Stomach smooth muscle (tissue), 2 donors: ENCODE data around the gene GNAT1.

ENCODE experiments used
- H3K27ac ChIP-seq: one replicate; pipeline ENCODE4 v1.7.0; 2013; ENCODE audit warnings: mild to moderate bottlenecking, low read length, inconsistent platforms
- H3K27me3 ChIP-seq, 2 donors: one replicate each; pipeline ENCODE4 v1.7.0; 2013; ENCODE audit warnings: low read length in 2 of 2; ENCODE audit not compliant: insufficient read depth in 2 of 2, control insufficient read depth in 1 of 2
- H3K36me3 ChIP-seq, 2 donors: one replicate each; pipeline ENCODE4 v1.7.0; 2013; ENCODE audit warnings: low read length in 2 of 2; ENCODE audit not compliant: control insufficient read depth in 2 of 2, insufficient read depth in 2 of 2
- H3K4me1 ChIP-seq: one replicate; pipeline ENCODE4 v1.7.0; 2013; ENCODE audit warnings: low read length; ENCODE audit not compliant: control insufficient read depth, insufficient read depth
- H3K4me3 ChIP-seq, 2 donors: one replicate each; pipeline ENCODE4 v1.7.0; 2013; ENCODE audit warnings: low read length in 2 of 2
- H3K9ac ChIP-seq, 2 donors: one replicate each; pipeline ENCODE4 v1.7.0; 2013; ENCODE audit warnings: low read length in 2 of 2, mild to moderate bottlenecking in 1 of 2
- H3K9me3 ChIP-seq, 2 donors: one replicate each; pipeline ENCODE4 v1.7.0; 2013; ENCODE audit warnings: low read length in 2 of 2; ENCODE audit not compliant: control insufficient read depth in 2 of 2
- donor health status: healthy.
- donor health status: Pancreatic carcinoma.

Gene GNAT1

DNA sequence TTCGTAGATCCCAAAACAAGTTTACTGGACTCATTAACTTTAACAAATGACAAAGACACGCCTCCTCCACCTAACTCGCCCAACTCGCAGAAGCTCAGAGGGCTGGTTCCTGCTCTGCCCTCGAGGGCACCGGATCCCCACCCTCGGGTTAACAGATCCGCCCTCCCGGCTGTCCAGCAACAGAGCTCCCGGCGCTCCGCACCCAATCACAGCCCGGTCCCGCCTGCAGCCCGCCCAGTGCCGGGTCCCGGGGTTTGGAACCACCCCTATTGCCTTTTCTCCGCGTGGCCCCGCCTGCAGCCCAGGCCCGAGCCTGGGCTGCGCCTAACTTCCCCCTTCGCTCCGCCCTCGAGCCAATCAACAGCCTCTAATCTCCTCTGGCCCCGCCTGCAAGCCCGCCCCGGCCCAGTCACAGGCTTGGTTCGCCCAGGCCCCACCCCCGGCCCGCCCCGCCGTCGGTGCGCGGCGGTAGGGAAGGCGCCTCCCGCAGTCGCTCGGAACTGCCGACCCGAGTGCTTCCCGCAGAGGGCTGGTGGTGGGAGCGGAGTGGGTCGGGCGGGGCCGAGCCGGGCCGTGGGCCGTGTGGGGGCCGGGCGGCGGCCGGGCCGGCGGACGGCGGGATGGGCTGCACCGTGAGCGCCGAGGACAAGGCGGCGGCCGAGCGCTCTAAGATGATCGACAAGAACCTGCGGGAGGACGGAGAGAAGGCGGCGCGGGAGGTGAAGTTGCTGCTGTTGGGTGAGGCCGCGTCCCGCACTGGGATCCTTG lies 44.5 kb downstream of the GNAT1 start, which contains the start of gene GNAI2:
GNAI2 (plus strand) TSS at position 489 of the 768 bp plus-strand sequence; CDS start at position 621, 132 bp downstream.
- Histone ChIP-seq H3K27me3 (no peaks in the 10 kb centered on the region), H3K9ac (peak within 1 kb of the TSS; percentile 81 to 94), H3K27ac (peak within 1 kb of the TSS; percentile 86), H3K4me1 (peaks cover 49% of the 10 kb centered on the region), H3K9me3 (no peaks in the 10 kb centered on the region), H3K4me3 (peak within 1 kb of the TSS; percentile 88 to 95), H3K36me3 (peaks cover 0 to 8% of the 10 kb centered on the region in 2 donors)

DNA sequence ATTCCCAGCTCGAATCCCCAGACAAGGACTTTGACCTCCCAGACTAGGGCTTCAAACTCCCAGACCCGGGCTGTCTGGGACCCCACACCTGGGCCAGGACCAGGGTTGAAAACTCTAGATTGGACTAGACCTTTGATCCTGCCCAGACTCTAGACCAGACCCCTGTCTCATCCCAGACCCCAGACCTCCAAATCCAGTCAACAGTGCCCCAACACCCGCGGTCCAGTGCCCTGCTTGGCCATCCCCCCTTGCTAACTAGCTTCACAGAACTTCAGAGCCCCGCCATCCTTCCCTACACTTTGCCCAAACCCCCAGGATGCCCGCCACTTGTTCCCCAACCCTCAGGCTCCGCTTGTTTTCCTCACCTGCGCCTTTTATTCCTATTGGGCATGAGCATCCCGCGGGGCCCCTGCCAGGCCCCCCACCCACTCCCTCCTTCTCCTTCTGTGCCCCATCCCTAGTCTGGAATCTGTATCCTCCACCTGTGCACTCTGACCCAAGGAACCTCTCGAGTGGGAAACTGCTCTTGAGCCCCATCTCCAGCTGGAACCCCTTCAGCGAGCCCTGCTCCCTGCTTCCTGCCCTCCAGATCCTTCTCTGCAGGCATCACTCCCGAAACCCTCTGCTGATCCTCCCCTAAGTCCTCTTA lies 45.2 kb downstream of the GNAT1 start:
- Histone ChIP-seq H3K9me3 (no peaks in the 10 kb centered on the region), H3K27ac (peak overlapping the region; percentile 86), H3K4me3 (peak overlapping the region; percentile 88 to 95), H3K36me3 (peaks cover 0 to 8% of the 10 kb centered on the region in 2 donors), H3K27me3 (no peaks in the 10 kb centered on the region), H3K9ac (peak overlapping the region; percentile 81 to 94), H3K4me1 (peaks cover 56% of the 10 kb centered on the region)

DNA sequence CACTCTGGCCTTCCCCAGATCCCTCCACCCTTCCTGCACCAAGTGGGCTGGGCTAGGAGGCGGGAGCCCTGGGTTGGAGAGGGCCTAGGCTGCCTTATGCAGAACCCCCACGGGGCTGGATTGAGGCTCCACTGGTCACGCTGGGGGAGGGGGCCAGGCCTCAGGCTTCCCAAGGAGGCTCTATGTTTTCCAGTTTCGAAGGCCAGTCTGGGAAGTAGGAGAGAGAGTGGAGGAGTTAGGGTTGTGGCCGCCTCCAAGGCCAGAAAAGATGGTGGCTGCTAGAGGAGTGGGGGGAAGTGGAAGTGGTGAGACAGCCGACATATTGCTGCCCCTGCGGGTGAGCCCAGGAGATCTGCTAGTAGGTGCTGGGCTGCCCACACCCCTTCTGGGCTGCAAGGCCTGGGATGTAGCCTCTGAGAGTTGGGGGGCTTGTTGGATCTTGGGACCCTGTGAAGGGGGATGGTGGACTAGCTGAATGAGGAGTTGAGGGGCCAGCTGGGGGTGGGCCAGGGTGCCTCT lies 45.8 kb downstream of the GNAT1 start:
- Histone ChIP-seq H3K4me3 (peak overlapping the region; percentile 88 to 95), H3K4me1 (peaks cover 62% of the 10 kb centered on the region), H3K36me3 (peaks cover 0 to 8% of the 10 kb centered on the region in 2 donors), H3K9ac (peak overlapping the region; percentile 81 to 94), H3K9me3 (no peaks in the 10 kb centered on the region), H3K27me3 (no peaks in the 10 kb centered on the region), H3K27ac (peak overlapping the region; percentile 86)

DNA sequence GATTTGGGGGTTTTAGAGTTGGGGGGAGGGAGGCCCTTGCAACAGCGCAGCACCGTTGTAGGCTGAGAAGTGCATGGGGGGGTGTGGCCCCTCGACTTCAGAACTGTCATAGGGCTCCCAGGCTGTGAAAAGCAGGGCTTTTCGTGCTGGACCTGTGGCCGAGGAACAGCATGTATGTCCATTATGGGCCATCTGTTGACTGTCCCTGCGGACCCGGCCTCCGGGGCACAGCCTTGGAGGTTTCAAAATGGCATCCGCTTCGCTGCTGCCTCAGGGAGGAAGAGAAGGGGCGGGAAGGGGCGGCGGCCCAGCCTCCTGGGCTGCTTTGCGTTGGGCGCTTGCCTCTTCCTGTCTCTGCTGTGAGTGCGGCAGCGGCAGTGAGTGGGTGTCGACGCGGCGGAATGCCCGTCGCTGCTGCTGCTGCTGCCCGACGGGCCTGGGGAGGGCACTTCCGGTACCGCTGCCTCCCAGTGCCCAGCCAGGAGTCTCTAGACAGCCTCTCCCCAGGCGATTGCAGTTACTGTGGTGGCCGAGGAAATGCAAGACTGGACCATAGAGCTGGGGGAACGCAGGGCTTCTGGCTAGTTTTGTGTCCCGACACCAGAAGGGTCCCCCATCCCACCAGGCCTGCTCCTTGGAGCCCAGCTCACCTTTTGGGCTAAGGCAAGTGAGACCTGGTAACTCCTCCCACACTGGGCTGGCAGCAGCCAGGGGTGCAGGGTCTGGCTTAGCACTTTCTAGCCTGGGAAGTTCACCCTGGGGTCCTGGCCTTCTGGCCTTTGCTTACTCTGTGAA lies 46.5 kb downstream of the GNAT1 start:
- Histone ChIP-seq H3K27me3 (no peaks in the 10 kb centered on the region), H3K9me3 (no peaks in the 10 kb centered on the region), H3K36me3 (peaks cover 0 to 8% of the 10 kb centered on the region in 2 donors), H3K4me1 (peaks cover 68% of the 10 kb centered on the region), H3K9ac (peak overlapping the region; percentile 81 to 94), H3K4me3 (peak overlapping the region; percentile 88 to 95), H3K27ac (peak overlapping the region; percentile 86)

DNA sequence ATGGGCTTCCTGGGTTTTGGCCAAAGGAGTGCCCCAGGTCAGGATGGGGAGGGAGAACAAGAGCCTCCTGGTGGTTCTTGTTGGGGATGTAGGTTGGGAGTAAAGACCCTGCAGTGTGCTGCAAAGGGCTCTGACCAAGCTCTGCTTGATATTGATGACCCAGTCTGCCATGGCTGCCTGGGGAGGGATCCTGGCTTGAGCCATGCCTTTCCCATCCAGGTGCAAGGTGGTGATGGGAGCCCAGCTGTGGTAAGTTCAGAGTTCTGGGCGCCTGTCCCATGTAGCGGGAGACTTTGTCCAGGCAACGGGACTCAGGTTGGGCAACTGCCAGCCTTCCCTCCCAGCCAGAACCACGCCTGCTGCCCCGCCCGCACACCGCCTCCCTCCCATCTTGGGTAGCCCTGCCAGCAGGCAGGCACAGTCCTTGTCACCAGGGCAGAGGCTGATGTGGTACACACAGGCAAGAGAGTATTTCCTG lies 47.2 kb downstream of the GNAT1 start:
- H3K27ac ChIP-seq: peak overlapping the region; percentile 86
- H3K4me3 ChIP-seq: peak overlapping the region; percentile 88 to 95
- peak overlapping the region; percentile 81 to 94 for H3K9ac ChIP-seq
- no peaks in the 10 kb centered on the region for H3K9me3 ChIP-seq
- peaks cover 0 to 8% of the 10 kb centered on the region in 2 donors for H3K36me3 ChIP-seq
- H3K27me3 ChIP-seq: no peaks in the 10 kb centered on the region
- peaks cover 75% of the 10 kb centered on the region for H3K4me1 ChIP-seq

DNA sequence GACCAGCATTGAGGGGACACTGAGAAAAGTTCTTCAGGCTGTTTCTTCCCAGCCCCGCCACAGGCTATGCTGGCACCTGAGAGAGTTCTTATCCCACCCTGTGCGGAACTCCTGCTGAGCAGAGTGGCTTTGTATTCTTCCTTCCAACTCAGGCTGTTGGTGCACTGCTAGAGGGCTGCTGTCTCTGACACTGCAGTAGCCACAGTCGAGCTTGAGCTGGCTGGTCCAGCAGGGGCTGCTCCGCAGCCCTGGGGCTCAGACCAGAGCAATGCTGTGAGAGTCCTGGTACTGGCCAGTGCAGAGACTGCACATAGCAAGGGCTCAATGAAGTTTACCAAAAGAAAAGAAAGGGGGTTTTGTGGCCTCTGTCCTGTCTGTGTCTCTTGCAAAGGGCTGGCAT lies 48.2 kb downstream of the GNAT1 start:
- peak overlapping the region; percentile 55 to 81 for H3K9ac ChIP-seq
- peaks cover 0 to 11% of the 10 kb centered on the region in 2 donors for H3K36me3 ChIP-seq
- H3K27me3 ChIP-seq: no peaks in the 10 kb centered on the region
- no peak overlapping the region for H3K4me3 ChIP-seq
- no peaks in the 10 kb centered on the region for H3K9me3 ChIP-seq
- peak overlapping the region; percentile 86 for H3K27ac ChIP-seq
- peaks cover 82% of the 10 kb centered on the region for H3K4me1 ChIP-seq

DNA sequence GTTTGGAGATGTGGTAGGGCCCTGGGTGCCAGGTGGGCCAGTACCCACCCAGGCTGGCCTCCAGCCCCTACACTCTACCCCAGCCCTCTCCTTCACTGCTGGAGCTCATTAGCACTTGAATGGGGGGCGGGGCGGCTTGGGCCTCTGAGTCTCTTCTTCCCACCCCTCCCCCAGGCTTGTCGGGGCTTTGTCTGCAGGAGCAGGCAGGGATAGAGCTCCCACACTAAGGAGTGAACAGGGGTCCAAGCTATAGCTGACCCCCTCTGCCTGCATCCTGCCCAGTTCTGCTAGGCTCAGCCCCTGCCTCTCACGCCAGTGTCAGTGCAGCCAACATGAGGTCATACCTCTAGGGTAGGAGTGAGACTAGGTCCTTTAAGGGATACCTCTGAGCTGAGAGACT lies 49.8 kb downstream of the GNAT1 start:
- Histone ChIP-seq H3K36me3 (peaks cover 0 to 11% of the 10 kb centered on the region in 2 donors), H3K9ac (no peak overlapping the region), H3K4me1 (peaks cover 89% of the 10 kb centered on the region), H3K27me3 (no peaks in the 10 kb centered on the region), H3K27ac (peak overlapping the region; percentile 62), H3K9me3 (no peaks in the 10 kb centered on the region), H3K4me3 (no peak overlapping the region)

DNA sequence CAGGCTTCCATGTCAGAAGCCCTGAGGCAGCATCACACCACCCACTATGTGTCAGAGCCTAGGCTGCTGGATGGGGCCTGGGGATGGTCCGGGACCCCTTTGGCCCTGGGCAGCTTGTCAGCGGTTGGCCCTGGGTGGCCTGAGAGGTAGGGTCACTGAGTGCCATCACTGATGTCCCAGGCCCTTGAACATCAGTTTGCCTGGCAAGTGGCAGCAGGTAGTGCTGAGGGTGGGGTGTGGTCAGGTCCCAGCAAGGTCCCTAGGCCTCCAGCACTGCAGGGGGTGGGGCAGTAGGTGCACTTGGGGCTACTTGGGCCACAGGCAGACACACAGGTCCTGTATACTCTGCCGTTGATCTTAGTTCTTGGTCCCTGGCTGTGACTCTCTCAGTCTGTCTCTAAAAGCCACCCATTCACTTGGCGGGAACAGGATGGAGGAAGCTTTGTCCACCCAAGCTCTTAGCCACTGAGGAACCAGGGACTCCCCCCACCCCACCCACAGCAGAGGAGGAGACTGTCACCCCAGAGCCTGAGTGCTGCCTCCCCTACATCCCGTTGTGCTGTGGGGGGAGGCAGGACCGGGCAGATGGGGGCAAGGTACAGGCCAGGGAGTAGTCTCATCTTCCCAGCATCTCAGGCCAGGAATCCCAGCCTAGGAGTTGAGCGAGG lies 50.4 kb downstream of the GNAT1 start:
- no peaks in the 10 kb centered on the region for H3K9me3 ChIP-seq
- H3K36me3 ChIP-seq: peaks cover 0 to 11% of the 10 kb centered on the region in 2 donors
- no peak overlapping the region for H3K4me3 ChIP-seq
- no peaks in the 10 kb centered on the region for H3K27me3 ChIP-seq
- H3K9ac ChIP-seq: peak overlapping the region in 1 of 2 donors; percentile 29
- peak overlapping the region; percentile 62 for H3K27ac ChIP-seq
- H3K4me1 ChIP-seq: peaks cover 90% of the 10 kb centered on the region

DNA sequence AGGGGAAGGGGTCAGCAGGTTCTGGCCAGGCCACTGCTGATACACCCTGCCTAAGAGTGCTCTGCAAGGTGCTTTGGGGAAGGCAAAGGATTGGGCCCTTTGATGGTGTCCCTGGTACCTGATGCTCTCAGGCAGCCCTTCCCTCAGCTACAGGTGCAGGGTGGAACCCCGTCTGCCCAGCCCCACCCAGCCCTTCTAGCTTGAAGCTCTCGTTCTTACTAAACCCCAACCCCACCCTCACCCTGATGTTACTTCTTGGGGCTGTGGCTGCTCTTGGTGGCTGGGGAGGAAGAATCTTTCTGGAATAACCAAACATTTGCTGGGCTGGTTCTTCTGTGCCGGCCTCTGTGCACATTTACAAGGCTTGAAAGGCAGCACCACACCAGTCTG lies 51.0 kb downstream of the GNAT1 start:
- Histone ChIP-seq H3K9ac (no peak overlapping the region), H3K4me3 (no peak overlapping the region), H3K27ac (peak overlapping the region; percentile 62), H3K27me3 (no peaks in the 10 kb centered on the region), H3K36me3 (peaks cover 0 to 12% of the 10 kb centered on the region in 2 donors), H3K4me1 (peaks cover 90% of the 10 kb centered on the region), H3K9me3 (no peaks in the 10 kb centered on the region)
